Fibroblast of skin of right biceps (primary cell): ENCODE results near the gene ABHD12B.
A peak's percentile ranks its signal among the peaks of the same experiment; 100 is the strongest.

ENCODE experiments used
- DNase-seq: peaks from one replicate; pipeline ENCODE4 v3.0.0-alpha.2; 2013

ABHD12B gene, protein sequence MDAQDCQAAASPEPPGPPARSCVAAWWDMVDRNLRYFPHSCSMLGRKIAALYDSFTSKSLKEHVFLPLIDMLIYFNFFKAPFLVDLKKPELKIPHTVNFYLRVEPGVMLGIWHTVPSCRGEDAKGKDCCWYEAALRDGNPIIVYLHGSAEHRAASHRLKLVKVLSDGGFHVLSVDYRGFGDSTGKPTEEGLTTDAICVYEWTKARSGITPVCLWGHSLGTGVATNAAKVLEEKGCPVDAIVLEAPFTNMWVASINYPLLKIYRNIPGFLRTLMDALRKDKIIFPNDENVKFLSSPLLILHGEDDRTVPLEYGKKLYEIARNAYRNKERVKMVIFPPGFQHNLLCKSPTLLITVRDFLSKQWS

DNA sequence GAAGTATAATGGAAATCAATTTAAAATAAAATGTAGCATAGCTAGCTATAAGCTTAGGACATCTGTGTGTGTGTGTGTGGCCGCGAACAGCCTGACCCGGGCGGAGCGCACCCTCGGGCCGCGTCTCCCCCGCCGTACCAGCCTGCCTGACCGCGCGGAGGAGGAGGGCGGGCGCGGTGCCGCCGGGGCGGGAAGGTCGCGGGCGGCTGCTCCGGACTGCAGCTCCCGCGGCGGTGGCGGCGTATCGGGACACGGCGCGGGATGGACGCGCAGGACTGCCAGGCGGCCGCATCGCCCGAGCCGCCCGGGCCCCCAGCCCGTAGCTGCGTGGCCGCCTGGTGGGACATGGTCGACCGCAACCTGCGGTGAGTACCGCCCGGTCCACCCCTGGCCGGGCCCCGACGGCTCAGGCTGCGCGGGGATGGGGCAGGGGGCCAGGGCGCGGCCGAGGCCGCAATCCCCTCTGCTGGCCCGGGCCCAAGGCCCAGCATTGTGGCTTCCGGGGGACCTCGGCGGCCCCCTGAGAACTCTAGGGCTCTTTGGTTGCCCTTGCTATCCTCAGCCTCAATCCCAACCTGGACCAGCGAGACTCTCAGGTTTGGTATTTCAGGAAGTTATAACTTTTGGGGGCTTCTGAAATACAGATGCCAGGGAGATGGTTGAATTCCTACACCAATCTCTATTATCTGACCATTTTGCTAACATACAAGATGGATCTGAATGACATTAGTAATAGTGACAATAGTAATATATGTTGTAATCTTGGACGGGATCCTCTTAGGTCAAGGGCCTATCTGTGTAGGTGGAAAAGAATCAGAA lies at the start of gene ABHD12B:
Gene ABHD12B (plus strand): TSS at position 140 of the 819 bp plus-strand sequence. CDS start 122 bp downstream, at position 262.
- DNase-seq, result no peak

DNA sequence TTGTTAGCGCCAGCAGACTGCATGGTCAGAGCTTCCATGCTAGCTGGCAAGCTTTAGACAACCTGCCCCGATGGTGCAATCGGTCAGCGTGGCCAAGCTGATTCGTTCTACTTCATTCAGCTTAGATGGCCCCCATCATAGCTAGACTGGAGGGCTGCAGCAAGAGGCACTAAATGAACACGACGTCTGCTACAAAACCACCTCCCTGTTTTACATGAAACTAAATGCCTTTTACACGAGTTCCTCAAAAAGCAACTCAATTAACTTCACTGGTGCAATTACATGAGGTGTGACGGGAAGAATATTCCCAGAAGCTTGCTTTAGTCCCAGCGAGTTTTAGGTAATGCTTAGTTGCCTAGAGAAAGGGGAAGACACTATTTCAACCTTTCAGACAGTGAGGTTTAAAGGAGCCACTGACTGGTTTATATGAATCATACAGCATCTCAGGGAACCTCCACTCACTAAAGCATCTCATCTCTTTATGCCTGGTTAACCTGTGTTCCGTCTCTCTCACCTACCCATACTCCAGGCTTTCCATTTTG lies 49.3 kb upstream of the ABHD12B start:
- no peak for DNase-seq

DNA sequence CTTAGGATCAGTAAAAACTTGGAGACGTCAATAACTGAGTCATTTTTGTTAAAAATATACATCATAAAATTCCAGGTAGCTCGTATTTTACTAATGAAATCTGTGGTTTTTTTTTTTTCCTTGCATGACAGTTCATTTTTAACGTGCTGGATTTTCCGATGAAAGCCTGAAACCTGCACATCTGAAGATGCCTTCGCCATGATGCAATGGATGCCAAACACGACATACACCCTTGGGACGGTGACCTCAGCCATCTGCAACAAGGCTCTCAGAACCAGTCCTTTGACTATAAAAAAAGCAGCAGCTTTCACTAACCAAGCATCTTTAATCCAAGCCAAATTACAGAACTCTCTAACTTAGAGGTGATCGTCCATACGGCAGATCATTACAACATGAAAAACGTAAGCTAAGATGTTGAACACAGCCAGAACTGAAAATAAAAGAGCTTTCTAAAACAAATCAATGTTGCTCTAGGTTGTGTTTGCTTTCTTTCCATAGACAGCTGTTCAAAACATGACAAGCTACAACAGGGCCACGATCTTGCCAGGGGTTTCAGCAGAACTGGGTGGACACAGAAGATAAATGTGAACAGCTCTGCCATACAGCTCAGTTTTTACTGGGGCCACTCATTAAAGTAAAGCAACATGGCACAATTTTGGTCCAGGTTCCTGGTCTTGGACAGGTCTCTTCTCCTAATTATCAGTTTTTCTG lies 48.6 kb upstream of the ABHD12B start:
- peak; percentile 59 for DNase-seq

DNA sequence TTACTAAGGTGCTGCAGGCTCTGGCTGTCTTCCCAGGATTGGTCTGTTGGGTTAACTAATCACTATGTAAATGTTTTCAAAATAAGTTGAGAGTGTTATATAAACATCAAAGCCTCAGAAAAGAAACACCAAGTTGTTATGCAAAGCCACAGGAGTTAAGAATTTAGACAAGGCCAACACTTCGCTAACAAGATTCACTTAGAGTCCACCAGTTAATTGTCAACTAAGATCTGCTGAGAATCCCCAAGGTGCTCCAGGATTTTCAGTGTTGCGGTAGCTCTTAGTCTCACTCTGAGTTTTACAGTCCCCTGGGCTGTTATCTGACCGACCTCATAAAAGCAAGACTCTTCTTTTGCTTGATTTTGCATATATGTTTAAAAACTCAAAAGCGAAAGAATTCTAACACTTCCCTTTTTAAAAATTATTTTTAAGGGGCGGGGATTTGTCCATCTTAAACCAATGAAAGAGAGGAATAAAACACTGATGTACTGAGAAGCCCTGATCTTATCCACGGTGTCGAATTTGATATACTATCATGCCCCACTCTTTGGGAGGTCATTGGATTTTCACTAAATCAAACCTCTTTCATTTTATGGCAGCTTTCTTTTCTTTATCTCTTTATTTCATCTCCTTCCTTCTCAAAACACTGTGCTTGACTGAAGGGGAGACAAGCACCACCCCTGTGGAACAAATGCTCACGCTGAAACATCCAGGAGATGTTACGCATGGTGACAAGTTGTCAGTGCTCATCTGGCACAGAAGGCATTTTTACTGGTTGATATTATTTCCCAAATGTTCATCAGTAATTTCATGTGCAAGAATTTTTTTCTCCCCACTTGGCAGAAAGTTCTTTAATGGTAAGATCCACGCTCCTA lies 47.9 kb upstream of the ABHD12B start:
- DNase-seq, result no peak

DNA sequence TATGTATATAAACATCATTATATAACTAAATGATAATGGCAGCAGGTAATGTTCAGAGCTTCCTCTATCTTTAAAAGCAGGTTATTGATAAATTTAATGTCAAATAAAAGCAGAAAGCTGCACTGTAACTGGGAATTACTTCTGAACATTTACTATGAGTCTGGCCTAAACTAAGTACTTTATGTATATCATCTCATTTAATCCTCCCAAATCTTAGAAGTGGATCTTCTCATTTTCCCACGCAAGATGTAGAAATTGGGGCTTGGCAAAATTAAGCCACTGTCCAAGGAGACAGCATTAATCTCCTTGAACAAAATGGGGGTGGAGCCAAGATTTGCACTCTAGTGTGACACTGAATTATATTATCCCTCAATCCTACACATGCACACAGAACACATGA lies 46.5 kb upstream of the ABHD12B start:
- no peak for DNase-seq

DNA sequence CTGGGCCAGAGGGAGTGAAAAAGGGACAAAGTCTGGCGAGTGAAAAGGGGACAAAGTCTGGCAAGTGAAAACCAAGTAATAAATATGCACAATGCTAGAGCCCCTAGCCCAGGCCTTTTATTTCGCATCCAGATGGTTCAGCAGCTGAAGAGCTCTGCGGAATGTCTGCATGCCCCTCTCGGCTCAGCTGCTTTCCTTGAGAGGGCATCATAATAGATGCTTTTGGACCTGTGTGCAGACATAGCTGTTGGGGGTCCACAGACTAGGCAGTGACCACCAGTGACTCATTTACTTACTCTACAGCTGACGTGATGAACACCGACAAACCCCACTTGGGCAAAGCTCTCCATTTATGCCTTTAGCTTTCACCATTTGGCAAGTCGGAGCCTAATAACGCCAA lies 45.2 kb upstream of the ABHD12B start:
- DNase-seq, result no peak

DNA sequence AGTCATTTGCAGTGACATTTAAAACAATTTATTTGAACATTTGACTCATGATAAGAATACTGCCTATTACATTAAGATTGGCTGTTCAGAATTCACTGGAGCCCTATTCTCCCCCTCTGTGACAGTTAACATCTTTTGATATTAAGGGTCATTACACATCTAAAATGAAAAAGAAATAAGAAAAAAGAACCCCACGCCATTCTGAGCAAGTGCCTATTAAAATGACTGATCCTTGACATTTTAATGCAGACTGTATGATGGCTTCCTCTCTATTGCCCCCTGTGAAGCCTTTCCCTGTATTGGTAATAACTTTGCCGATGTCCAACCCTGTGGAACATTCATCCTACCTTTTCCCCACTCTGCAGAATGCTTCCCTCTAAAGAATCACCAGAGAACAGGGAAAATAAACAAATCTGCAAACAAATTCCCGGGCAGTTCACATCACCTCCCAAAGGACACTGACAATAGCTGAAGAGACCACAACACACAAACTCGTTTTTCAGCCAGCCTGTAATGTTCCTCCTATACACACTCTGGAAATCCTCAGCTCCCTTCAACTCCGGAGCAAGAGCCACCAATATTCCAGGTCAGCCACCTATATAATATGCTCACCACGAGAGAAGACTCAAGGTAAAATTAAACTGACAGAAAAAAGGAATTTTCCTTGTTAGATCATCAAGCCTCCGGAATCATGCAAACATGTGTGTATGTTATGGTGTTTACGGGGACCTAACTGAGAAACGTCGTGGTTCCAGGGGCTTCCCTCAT lies 42.9 kb upstream of the ABHD12B start:
- no peak for DNase-seq

DNA sequence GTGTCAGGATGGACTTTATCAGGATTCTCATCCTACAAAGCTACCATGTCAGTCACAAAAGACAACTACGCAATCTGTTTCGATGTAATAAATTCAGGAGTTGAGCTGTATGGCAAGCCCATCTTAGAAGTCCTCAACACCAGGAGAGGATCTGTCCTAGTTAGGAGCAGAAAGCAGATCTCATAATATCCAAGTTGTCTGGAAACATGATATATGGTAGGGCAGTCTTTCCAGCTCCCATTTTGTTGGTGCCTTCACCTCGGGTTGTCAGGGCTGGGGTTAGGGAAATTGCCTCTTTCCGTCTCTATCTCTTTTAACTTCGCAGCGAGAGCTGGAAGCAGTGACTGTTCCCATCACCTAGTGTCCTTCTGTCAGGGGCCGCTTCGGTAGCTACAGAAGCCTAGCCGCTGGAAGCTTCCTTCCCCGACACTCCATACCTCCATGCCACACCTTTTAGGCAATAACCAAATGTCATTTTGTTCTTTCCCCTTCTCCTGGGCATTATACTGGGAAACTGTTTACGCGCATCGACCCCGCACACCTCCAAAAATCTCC lies 42.3 kb upstream of the ABHD12B start:
- DNase-seq, result no peak

DNA sequence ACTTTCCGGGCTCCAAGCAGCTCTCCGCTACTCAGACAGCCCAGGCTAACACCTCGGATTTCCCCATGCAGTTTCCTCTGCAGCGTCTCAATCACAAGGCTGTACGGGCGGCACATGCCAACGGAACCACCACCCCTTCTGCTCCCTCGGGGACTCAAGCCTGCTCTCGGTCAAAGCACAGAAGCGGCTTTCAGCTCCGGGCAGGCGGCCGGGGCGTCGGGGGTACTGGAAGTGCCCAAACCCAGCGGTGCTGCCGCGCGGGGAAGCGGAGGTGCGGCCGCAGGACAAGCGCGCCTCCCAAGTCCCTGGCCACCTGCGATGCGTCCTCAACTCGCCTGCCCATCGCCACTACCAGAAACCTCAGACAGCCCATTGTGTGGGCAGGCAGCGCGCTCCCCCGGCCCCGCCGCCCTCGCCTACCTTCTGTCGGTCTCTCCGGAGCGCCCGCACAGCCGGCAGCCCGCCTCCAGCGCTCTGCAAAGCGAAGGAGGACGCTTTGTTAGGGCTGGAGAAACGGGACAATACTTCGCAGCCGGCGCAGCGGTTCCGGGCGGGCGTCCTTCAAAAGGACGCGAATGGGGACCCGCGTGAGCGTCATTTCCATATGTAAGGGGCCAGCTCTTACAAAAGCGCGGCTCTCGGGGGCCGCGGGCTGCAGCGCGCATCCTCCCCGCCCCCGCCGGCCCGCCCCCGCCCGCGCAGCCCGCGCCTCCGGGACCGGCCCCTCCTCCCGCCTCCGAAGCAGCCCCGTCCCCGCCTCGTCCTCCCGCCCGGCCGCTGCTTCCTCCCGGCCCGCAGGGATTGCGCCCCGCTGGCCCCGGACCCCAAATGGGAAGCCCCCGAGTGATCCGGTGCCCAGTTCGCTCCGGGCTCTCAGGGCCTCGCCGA lies 41.6 kb upstream of the ABHD12B start:
- peak; percentile 31 for DNase-seq

DNA sequence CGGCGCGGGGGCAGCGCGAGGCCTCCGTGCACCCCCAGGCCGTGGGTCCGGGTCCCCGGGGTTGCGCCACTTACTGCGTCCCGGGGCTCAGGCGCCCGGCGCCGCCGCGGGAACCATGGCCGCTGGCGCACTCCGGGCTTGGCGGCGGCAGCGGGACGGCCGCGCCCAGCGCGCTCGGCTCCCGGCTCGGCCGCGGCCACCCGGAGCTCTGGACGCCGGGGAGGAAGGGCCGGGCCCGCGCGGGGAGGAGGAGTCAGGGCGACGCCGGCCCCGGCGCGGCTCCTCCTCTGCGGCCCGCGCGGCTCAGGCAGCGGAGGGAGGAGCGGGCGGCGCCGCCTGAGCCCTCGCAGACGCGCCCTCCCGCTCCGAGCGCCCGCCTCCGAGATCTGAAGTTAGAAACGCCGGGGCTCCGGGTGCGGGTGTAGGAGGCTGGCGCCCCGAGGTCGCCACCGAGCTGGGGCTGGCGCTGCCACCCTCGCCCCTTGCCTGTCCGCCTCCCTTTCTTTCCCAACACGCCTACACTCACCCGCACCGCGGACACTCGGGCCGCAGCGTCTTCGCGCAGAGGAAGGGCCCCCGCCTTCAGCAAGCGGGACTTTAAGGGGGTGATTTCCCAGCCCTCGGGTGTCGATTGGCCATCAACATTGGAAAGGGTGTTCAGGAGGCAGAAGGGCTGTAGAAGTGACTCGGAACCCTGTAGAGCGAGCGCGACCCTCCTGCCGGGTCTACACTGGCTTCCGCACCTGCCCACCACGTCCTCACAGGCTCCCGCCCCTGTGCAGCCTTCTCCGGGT lies 40.7 kb upstream of the ABHD12B start, which contains the start of gene NIN:
Gene NIN (minus strand): TSS at position 231 of the 794 bp plus-strand sequence. CDS start 9,106 bp downstream, outside the sequence.
- peak; percentile 85 for DNase-seq

DNA sequence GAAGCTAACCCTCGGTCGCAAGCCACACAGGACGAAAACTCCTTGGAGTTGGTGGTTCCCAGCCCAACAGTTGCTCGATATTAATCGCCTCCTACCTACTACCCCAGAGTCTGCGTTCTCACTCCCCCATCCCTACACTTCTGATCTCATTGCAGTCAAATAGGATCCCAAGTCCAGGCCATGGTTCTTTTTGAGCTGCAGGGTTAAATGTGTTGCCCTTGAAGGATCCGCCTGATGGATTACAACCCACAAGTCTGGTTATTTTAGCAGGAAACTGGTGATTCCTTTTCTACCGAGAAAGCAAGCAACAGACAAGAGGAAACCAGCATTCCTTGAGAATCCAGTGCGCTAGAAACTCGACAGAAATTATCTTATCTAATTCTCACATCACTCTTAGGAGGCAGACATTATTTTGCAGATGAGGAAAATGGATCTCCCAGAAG lies 40.1 kb upstream of the ABHD12B start:
- no peak for DNase-seq

DNA sequence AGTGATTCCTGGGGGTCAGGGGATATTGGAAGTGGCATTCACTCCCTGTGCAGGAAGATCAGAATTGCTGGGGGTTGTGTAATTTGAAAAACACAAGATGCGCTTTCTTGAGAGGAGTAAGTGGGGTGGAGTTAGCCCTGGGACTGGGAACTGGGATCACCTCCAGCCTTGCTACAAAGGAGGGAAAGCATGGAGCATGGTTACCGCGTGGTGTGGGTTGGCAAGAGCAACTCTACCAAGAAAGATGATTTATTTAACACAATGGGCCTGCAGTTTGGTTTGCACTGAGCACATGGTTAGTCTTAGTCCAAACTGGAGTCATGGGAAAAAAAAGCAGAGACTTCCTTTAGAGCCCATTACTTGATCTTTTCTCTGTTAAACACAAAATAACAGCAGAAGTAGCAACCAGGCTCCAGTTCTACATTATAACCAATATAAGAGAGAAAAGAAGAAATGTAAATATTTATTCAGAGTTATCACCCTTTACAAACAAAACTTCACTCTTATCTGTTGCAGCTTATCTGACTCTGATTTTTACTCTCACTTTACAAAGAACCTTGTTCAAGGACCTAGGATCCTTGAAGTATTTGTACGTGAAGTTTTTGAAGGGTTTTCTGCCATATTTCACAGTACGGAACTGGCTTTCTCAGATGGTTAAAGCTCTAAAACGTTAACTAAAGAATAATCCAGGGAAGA lies 38.8 kb upstream of the ABHD12B start:
- no peak for DNase-seq

DNA sequence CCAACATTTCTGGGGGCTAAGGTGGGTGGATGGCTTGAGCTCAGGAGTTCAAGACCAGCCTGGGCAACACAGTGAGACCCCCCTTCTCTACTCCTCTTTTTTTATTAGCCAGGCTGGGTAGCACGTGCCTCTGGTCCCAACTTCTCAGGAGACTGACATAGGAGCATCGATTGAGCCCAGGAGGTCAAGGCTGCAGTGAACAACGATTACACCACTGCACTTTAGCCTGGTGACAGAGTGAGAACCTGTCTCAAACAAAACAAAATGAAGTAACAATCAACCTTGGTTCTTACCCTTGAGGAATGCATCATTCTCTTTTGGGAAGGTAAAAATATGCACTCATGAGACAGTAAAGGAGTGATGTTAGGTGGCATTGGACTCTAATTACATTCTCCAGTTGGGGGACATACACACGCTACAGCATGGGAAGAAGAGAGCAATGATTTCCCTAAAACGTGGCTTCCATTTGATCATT lies 37.0 kb upstream of the ABHD12B start:
- no peak for DNase-seq

DNA sequence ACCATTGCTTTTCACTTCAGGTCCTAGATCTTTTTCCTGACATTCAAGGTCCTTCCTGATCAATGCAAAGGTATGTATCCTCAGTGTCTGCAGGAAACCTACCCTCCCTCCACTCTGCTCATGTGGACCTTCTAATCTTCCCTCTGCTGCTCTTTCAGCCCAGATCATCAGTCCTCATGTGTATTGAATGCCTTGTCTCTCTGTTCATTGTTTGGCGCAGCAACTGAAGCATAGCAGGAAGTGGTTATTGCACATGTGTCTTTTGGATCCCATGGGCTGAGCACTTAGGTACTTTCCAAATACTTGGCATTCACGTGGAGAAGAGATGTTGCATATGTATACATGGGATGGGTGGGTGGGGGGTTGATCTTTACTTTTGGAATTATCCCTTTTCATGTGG lies 36.6 kb upstream of the ABHD12B start:
- DNase-seq, result peak; percentile 60

DNA sequence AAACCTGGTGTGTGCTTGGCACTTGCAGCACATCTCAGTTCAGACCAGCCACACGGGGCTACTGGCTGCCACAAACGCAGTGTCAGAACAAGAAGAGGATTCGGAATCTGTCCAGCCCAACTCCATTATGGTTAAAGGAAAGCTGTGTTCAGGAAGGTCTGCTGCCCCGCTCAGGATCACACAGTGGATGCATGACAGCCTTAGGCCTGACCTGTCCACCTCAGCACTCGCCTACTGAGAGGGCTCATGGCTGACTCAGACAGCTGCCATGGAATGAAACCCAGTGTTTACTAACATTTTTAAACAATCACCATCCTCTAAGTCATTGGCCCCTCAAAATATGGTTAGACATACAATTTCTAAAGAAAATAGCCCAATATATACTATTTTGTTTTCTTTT lies 35.3 kb upstream of the ABHD12B start:
- DNase-seq, result no peak

DNA sequence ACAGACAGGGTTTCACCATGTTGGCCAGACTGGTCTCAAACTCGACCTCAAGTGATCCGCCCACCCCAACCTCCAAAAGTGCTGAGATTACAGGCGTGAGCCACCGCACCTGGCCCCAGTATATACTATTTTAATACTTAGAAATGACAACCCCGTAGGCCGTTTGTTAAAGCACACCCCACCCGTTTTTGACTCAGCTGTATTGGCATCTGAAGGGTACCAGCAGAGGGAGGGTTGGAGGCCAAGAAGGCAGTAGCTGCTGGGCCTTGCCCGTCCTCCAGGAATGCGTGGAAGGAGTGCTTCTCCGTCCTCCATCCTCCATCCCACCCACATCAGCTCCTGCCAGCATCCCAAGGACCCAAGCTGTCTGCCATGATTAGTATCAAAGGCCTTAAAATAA lies 34.6 kb upstream of the ABHD12B start:
- DNase-seq, result no peak

DNA sequence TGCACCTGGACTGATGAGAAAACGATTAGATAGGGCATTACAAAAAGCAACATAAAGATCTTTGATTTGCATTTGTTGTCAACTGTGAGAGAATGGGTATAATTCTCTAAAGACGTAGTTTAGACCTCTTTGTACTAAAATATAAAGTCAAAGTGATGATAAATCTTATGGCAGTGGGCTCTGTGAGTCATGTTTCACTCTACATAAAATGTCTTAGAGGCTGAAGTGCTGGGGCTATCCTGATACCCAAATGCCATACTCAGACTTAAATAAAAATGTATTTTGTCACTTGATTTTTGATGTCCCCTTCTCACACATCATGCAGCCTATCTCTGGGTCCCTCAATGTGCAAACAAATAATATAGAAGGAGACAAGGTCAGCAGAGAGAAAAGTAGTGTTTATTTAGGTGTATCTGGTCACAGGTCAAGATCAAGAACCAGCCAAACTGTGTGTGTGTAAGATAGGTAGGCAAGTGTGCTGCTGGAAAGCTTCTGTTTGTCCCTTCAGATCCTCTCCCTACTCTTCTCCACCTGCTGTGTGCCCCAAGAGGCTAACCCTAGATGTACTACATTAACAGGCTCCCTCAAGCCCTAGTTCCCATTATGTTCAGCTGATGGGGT lies 33.9 kb upstream of the ABHD12B start:
- DNase-seq, result no peak

DNA sequence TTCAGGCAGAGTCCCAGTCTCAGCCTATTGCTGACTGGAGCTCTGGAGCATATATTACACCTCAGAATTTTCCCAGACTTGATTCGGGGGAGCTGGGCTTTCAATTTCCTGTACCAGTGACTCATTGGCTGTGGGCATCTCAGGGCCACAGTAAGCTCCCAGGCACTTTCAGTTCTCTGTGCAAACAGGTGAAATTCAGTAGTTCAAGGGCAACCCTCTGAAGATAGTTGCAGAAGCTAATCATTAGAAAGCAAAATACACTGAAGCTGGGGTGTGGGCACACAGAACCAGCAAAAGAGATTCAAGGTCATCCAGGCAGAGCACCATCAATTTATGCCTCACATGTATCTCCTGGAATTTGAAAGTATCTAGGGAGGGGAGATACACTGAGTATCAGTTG lies 32.8 kb upstream of the ABHD12B start:
- DNase-seq, result no peak
